Activated naive CD4-positive, alpha-beta T cell treated with anti-CD3 and anti-CD28 coated beads, Interleukin-2, amount 50 U/mL, for 24 hours (primary cell): ENCODE data around the gene ALG9.
A peak's percentile ranks its signal among the peaks of the same experiment; 100 is the strongest.

ENCODE experiments used
- H3K27ac Mint-ChIP-seq: one replicate; pipeline ENCODE4 v1.8.0; 2021; ENCODE audit warnings: mild to moderate bottlenecking, mixed read lengths
- H3K27me3 Mint-ChIP-seq: one replicate; pipeline ENCODE4 v1.8.0; 2021; ENCODE audit warnings: mixed read lengths
- H3K36me3 Mint-ChIP-seq: one replicate; pipeline ENCODE4 v1.8.0; 2021; ENCODE audit warnings: mixed read lengths
- H3K4me1 Mint-ChIP-seq: one replicate; pipeline ENCODE4 v1.8.0; 2021; ENCODE audit warnings: mixed read lengths
- H3K4me3 Mint-ChIP-seq: one replicate; pipeline ENCODE4 v1.8.0; 2021; ENCODE audit warnings: mild to moderate bottlenecking, mixed read lengths
- H3K9me3 Mint-ChIP-seq: one replicate; pipeline ENCODE4 v1.8.0; 2021; ENCODE audit warnings: mixed read lengths

Gene ALG9

GRCh38 chr11:111759778-111760407 is 111.5 kb downstream of the ALG9 start:
- Mint-ChIP-seq H3K36me3 (peaks cover 20% of the 10 kb centered on the region), H3K27ac (no peak overlapping the region), H3K27me3 (no peaks in the 10 kb centered on the region), H3K4me3 (no peak overlapping the region), H3K4me1 (peaks cover 37% of the 10 kb centered on the region), H3K9me3 (no peaks in the 10 kb centered on the region)

GRCh38 chr11:111759376-111759775 is 112.0 kb downstream of the ALG9 start:
- H3K9me3 Mint-ChIP-seq, result no peaks in the 10 kb centered on the region

GRCh38 chr11:111756097-111756496 is 115.3 kb downstream of the ALG9 start:
- peaks cover 6% of the 10 kb centered on the region for H3K4me1 Mint-ChIP-seq
- H3K4me3 Mint-ChIP-seq, result no peak overlapping the region
- peaks cover 17% of the 10 kb centered on the region for H3K36me3 Mint-ChIP-seq
- no peaks in the 10 kb centered on the region for H3K27me3 Mint-ChIP-seq
- H3K9me3 Mint-ChIP-seq, result no peaks in the 10 kb centered on the region
- H3K27ac Mint-ChIP-seq, result no peak overlapping the region

More at GRCh38 chr11:111759376-111759775, 112.0 kb downstream of the ALG9 start:
- no peaks in the 10 kb centered on the region for H3K27me3 Mint-ChIP-seq
- no peak overlapping the region for H3K27ac Mint-ChIP-seq
- H3K4me1 Mint-ChIP-seq, result peaks cover 31% of the 10 kb centered on the region
- no peak overlapping the region for H3K4me3 Mint-ChIP-seq
- H3K36me3 Mint-ChIP-seq, result peaks cover 20% of the 10 kb centered on the region

GRCh38 chr11:111749646-111750045 is 121.7 kb downstream of the ALG9 start:
- Mint-ChIP-seq H3K9me3 (no peaks in the 10 kb centered on the region), H3K4me1 (no peaks in the 10 kb centered on the region), H3K27me3 (no peaks in the 10 kb centered on the region), H3K27ac (no peak overlapping the region), H3K36me3 (peaks cover 37% of the 10 kb centered on the region), H3K4me3 (no peak overlapping the region)

- Mint-ChIP-seq H3K4me3 (no peak overlapping the region), H3K9me3 (no peaks in the 10 kb centered on the region), H3K27me3 (no peaks in the 10 kb centered on the region), H3K4me1 (peaks cover 3% of the 10 kb centered on the region), H3K27ac (no peak overlapping the region), H3K36me3 (peaks cover 40% of the 10 kb centered on the region)
Measured at GRCh38 chr11:111748035-111748804, 123.2 kb downstream of the ALG9 start.

GRCh38 chr11:111745719-111746504 is 125.5 kb downstream of the ALG9 start:
- no peak overlapping the region for H3K27ac Mint-ChIP-seq
- H3K4me3 Mint-ChIP-seq, result no peak overlapping the region
- no peaks in the 10 kb centered on the region for H3K27me3 Mint-ChIP-seq
- peaks cover 40% of the 10 kb centered on the region for H3K36me3 Mint-ChIP-seq
- no peaks in the 10 kb centered on the region for H3K9me3 Mint-ChIP-seq
- peaks cover 3% of the 10 kb centered on the region for H3K4me1 Mint-ChIP-seq

- H3K4me3 Mint-ChIP-seq, result no peak overlapping the region
- H3K36me3 Mint-ChIP-seq, result peaks cover 37% of the 10 kb centered on the region
- no peaks in the 10 kb centered on the region for H3K9me3 Mint-ChIP-seq
- H3K27ac Mint-ChIP-seq, result no peak overlapping the region
- no peaks in the 10 kb centered on the region for H3K27me3 Mint-ChIP-seq
- peaks cover 3% of the 10 kb centered on the region for H3K4me1 Mint-ChIP-seq
Measured at GRCh38 chr11:111743700-111744099, 127.7 kb downstream of the ALG9 start.

- H3K36me3 Mint-ChIP-seq, result peaks cover 27% of the 10 kb centered on the region
- no peaks in the 10 kb centered on the region for H3K27me3 Mint-ChIP-seq
Measured at GRCh38 chr11:111741751-111742150, 129.6 kb downstream of the ALG9 start.

GRCh38 chr11:111739299-111739698 is 132.1 kb downstream of the ALG9 start:
- Mint-ChIP-seq H3K4me1 (peaks cover 18% of the 10 kb centered on the region), H3K9me3 (no peaks in the 10 kb centered on the region), H3K27ac (no peak overlapping the region), H3K36me3 (peaks cover 19% of the 10 kb centered on the region), H3K4me3 (no peak overlapping the region), H3K27me3 (no peaks in the 10 kb centered on the region)

More at GRCh38 chr11:111741751-111742150, 129.6 kb downstream of the ALG9 start:
- Mint-ChIP-seq H3K27ac (no peak overlapping the region), H3K4me1 (peaks cover 8% of the 10 kb centered on the region), H3K4me3 (no peak overlapping the region), H3K9me3 (no peaks in the 10 kb centered on the region)

- peak overlapping the region; percentile 85 for H3K27ac Mint-ChIP-seq
- peaks cover 14% of the 10 kb centered on the region for H3K36me3 Mint-ChIP-seq
- H3K4me3 Mint-ChIP-seq, result no peak overlapping the region
- no peaks in the 10 kb centered on the region for H3K9me3 Mint-ChIP-seq
- H3K4me1 Mint-ChIP-seq, result peaks cover 18% of the 10 kb centered on the region
- no peaks in the 10 kb centered on the region for H3K27me3 Mint-ChIP-seq
Measured at GRCh38 chr11:111737444-111738210, 133.8 kb downstream of the ALG9 start.

GRCh38 chr11:111736621-111737443 is 134.5 kb downstream of the ALG9 start:
- H3K36me3 Mint-ChIP-seq, result peaks cover 14% of the 10 kb centered on the region
- H3K27me3 Mint-ChIP-seq, result no peaks in the 10 kb centered on the region
- H3K4me3 Mint-ChIP-seq, result no peak overlapping the region
- H3K9me3 Mint-ChIP-seq, result no peaks in the 10 kb centered on the region
- H3K4me1 Mint-ChIP-seq, result peaks cover 18% of the 10 kb centered on the region
- H3K27ac Mint-ChIP-seq, result peak overlapping the region; percentile 85
